ENCODE data around the gene SEC14L5.

SEC14L5 gene

DNA sequence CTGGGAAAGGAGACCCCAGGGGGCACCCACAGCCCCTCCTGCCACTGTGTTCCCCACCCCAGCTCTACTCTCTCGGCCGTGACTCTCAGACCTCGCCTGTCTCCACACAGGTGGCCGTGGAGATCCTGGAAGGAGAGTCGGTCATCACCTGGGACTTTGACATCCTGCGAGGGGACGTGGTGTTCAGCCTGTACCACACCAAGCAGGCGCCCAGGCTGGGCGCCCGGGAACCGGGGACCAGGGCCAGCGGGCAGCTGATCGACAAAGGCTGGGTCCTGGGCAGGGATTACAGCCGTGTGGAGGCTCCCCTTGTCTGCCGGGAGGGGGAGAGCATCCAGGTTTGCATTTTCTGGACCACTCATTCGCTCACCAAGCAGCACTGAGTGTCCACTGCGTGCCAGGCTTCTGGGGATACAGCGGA is 50.2 kb downstream of the SEC14L5 start:
- DNase-seq (ENCODE audit: low read depth) = no peak
- no peak for TF ChIP-seq MYC (IDR thresholded peaks at IDR 0.05; ENCODE audit: low read depth, low read length)
- no peak for TF ChIP-seq CTCF (IDR thresholded peaks at IDR 0.05; ENCODE audit: low read depth, low read length)
- no peak for TF ChIP-seq POLR2A (IDR thresholded peaks at IDR 0.05; ENCODE audit: extremely low read depth, insufficient read length)
- no peak for TF ChIP-seq MAX (IDR thresholded peaks at IDR 0.05; ENCODE audit: low read depth, low read length)
- H3K4me3 ChIP-seq (ENCODE audit: low read depth, low read length) = no peak overlapping the region

- DNase-seq (ENCODE audit: low read depth) = no peak
- no peak for TF ChIP-seq POLR2A (IDR thresholded peaks at IDR 0.05; ENCODE audit: extremely low read depth, insufficient read length)
- TF ChIP-seq CTCF (IDR thresholded peaks at IDR 0.05; ENCODE audit: low read depth, low read length) = no peak
- TF ChIP-seq MYC (IDR thresholded peaks at IDR 0.05; ENCODE audit: low read depth, low read length) = no peak
- TF ChIP-seq MAX (IDR thresholded peaks at IDR 0.05; ENCODE audit: low read depth, low read length) = no peak
- no peak overlapping the region for H3K4me3 ChIP-seq (ENCODE audit: low read depth, low read length)
These were observed 52.6 kb downstream of the SEC14L5 start for GRCh38 chr16:5010576-5011329.

GRCh38 chr16:5011637-5012036 is 53.5 kb downstream of the SEC14L5 start:
- no peak overlapping the region for H3K4me3 ChIP-seq (ENCODE audit: low read depth, low read length)

DNA sequence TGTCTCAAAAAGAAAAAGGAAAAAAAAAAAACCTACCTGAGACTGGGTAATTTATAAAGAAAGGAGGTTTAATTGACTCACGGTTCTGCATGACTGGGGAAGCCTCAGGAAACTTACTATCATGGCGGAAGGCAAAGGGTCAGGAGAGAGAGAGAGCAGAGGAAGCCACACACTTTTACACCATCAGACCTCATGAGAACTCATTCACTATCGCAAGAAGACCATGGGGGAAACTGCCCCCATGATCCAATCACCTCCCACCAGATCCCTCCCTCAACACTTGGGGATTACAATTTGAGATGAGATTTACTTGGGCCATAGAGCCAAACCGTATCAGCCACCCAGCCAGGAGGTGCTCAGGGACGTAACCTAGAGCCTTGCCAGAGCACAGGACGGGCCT is 54.8 kb downstream of the SEC14L5 start:
- no peak for DNase-seq (ENCODE audit: low read depth)

More at GRCh38 chr16:5011637-5012036, 53.5 kb downstream of the SEC14L5 start:
- no peak for TF ChIP-seq CTCF (IDR thresholded peaks at IDR 0.05; ENCODE audit: low read depth, low read length)
- no peak for TF ChIP-seq MAX (IDR thresholded peaks at IDR 0.05; ENCODE audit: low read depth, low read length)
- TF ChIP-seq MYC (IDR thresholded peaks at IDR 0.05; ENCODE audit: low read depth, low read length) = no peak
- no peak for TF ChIP-seq POLR2A (IDR thresholded peaks at IDR 0.05; ENCODE audit: extremely low read depth, insufficient read length)
- DNase-seq (ENCODE audit: low read depth) = no peak

DNA sequence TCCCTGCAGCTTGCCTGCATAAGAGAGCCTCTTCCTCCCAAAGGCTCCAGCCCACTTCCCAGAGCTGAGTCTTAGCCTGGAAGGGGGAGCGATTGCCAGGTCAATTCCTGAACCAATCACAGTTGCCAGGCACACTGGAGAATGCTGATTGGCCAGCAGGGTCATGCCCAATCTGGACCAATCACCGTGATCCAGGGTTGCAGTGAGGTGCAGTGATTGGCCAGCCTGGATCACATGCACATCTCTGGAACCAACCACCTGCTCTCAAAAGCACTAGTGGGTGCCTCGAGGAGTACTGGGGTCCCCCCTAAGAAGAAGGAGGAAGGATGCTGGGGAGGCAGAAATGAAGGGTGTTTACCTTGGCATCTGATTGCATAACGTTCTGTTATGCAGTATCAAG is 57.2 kb downstream of the SEC14L5 start:
- no peak for DNase-seq (ENCODE audit: low read depth)
- TF ChIP-seq CTCF (IDR thresholded peaks at IDR 0.05; ENCODE audit: low read depth, low read length) = no peak
- TF ChIP-seq POLR2A (IDR thresholded peaks at IDR 0.05; ENCODE audit: extremely low read depth, insufficient read length) = no peak
- TF ChIP-seq MYC (IDR thresholded peaks at IDR 0.05; ENCODE audit: low read depth, low read length) = no peak
- no peak for TF ChIP-seq MAX (IDR thresholded peaks at IDR 0.05; ENCODE audit: low read depth, low read length)
- H3K4me3 ChIP-seq (ENCODE audit: low read depth, low read length) = no peak overlapping the region

More for the DNA sequence above, 54.8 kb downstream of the SEC14L5 start:
- TF ChIP-seq MYC (IDR thresholded peaks at IDR 0.05; ENCODE audit: low read depth, low read length) (no peak), CTCF (IDR thresholded peaks at IDR 0.05; ENCODE audit: low read depth, low read length) (no peak), MAX (IDR thresholded peaks at IDR 0.05; ENCODE audit: low read depth, low read length) (no peak), POLR2A (IDR thresholded peaks at IDR 0.05; ENCODE audit: extremely low read depth, insufficient read length) (no peak)
- no peak overlapping the region for H3K4me3 ChIP-seq (ENCODE audit: low read depth, low read length)

Measured in NB4 (cell line).